ENCODE results near the gene PYGM.

The PYGM gene

DNA sequence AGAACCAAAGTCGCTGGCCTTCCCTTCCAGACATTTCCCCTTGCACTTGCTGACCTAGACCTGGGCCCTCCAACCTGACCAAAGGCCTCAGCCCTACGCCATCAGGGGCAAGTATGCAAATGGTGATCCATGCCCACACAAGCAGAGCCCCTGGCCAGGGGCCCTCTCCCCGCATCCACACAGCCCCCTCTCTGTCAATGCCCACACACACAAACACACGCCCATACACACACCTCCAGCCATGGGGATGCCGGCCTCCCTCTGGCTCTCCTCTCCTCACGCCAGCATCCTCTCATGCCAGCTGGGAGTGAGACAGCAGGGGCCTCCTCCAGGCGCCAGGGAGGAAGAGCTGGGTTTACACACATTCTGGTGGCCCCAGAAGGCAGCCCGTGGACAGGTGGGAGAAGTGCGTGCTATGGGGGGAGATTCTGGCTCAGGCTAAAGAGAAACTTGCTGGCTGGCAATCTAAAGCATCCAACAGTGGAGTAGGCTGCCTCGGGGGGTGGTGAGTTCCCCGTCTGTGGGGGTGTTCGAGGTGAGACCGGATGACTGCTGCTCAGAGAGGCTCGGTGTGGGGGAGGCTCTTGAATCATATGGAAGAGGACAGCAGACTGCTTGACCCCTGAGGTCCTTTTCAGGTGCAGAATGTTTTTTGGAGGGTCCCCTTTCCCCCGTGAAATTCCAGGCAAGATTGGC is 41.5 kb downstream of the PYGM start:
- H3K27me3 ChIP-seq (ENCODE audit: insufficient read depth, low read length) = peaks cover 25% of the 10 kb centered on the region
- no peak overlapping the region for H3K27ac ChIP-seq (ENCODE audit: low read depth, low read length)
- no peak overlapping the region for H3K14ac ChIP-seq (ENCODE audit: low read length)
- H4K12ac ChIP-seq (ENCODE audit: low read depth, low read length) = no peak overlapping the region
- no peak overlapping the region for H3K4me2 ChIP-seq (ENCODE audit: low read length)
- H2AFZ ChIP-seq (ENCODE audit: insufficient read depth, low read length, poor library complexity) = no peak overlapping the region
- H2AK5ac ChIP-seq (ENCODE audit: low read length) = no peak overlapping the region
- H3K4me3 ChIP-seq (ENCODE audit: low read depth, low read length) = no peak overlapping the region
- no peak overlapping the region for H3K18ac ChIP-seq (ENCODE audit: low read length)
- no peaks in the 10 kb centered on the region for H3K79me2 ChIP-seq (ENCODE audit: control insufficient read depth, insufficient read depth, low read length, poor library complexity)
- H4K8ac ChIP-seq (ENCODE audit: low read depth, low read length) = no peak overlapping the region
- no peak overlapping the region for H3K23ac ChIP-seq (ENCODE audit: low read length)
- peaks cover under 1 to 1% of the 10 kb centered on the region in 2 experiments for H3K4me1 ChIP-seq (ENCODE audit: control insufficient read depth in 1 of 2, insufficient read depth in 2 of 2, low read length in 2 of 2)
- H2BK5ac ChIP-seq (ENCODE audit: low read depth, low read length, poor library complexity) = no peak overlapping the region
- H3K9me3 ChIP-seq (ENCODE audit: insufficient read depth, low read depth, low read length) = peaks cover under 1% of the 10 kb centered on the region
- H2BK120ac ChIP-seq (ENCODE audit: insufficient read depth, low read length, poor library complexity) = no peak overlapping the region
- DNase-seq = no peak
- no CpG with 5 or more reads among the region's 15 CpGs for WGBS (ENCODE audit: extremely low coverage, insufficient coverage, insufficient read length)
- H3K9ac ChIP-seq (ENCODE audit: low read length) = no peak overlapping the region
- no peak overlapping the region for H4K91ac ChIP-seq (ENCODE audit: low read depth, low read length)
- no peak overlapping the region for H2BK12ac ChIP-seq (ENCODE audit: low read length)
- H3K36me3 ChIP-seq (ENCODE audit: control insufficient read depth in 1 of 2, insufficient read depth in 2 of 2, low read length in 2 of 2) = no peaks in the 10 kb centered on the region
- no peak overlapping the region for H3K4ac ChIP-seq (ENCODE audit: low read depth, low read length)
- H3K79me1 ChIP-seq (ENCODE audit: low read length) = no peaks in the 10 kb centered on the region

DNA sequence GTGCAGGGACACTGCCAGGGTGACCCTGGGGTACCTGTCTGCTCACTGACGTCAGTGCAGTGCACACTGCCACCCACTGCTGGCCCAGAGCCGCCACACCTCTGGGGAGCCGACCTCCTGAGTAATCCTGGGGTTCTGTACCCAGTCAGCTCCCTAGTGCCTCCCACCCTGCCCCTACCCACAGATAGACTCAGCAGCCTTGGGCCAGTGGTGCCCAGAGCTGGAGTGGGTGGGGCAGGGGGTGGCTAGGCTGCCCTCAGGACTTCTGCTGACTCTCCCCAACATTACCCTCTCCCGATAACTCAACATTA is 42.6 kb downstream of the PYGM start:
- Histone ChIP-seq H2BK5ac (ENCODE audit: low read depth, low read length, poor library complexity) (no peak overlapping the region), H3K9me3 (ENCODE audit: insufficient read depth, low read depth, low read length) (peaks cover 7% of the 10 kb centered on the region)

GRCh38 chr11:64716473-64717267 is 43.1 kb downstream of the PYGM start:
- H3K4me1 ChIP-seq (ENCODE audit: control insufficient read depth in 1 of 2, insufficient read depth in 2 of 2, low read length in 2 of 2) = peaks cover 3 to 5% of the 10 kb centered on the region in 2 experiments
- no peak overlapping the region for H3K4ac ChIP-seq (ENCODE audit: low read depth, low read length)
- H3K79me2 ChIP-seq (ENCODE audit: control insufficient read depth, insufficient read depth, low read length, poor library complexity) = no peaks in the 10 kb centered on the region
- no peak overlapping the region for H4K8ac ChIP-seq (ENCODE audit: low read depth, low read length)
- H3K79me1 ChIP-seq (ENCODE audit: low read length) = no peaks in the 10 kb centered on the region
- no peak overlapping the region for H2BK5ac ChIP-seq (ENCODE audit: low read depth, low read length, poor library complexity)
- no peak overlapping the region for H3K23ac ChIP-seq (ENCODE audit: low read length)
- peaks cover 32% of the 10 kb centered on the region for H3K27me3 ChIP-seq (ENCODE audit: insufficient read depth, low read length)
- H2AK5ac ChIP-seq (ENCODE audit: low read length) = no peak overlapping the region
- H4K91ac ChIP-seq (ENCODE audit: low read depth, low read length) = no peak overlapping the region
- peaks cover 13% of the 10 kb centered on the region for H3K9me3 ChIP-seq (ENCODE audit: insufficient read depth, low read depth, low read length)
- WGBS (ENCODE audit: extremely low coverage, insufficient coverage, insufficient read length) = no CpG with 5 or more reads among the region's 21 CpGs
- no peak overlapping the region for H3K14ac ChIP-seq (ENCODE audit: low read length)
- no peak overlapping the region for H2AFZ ChIP-seq (ENCODE audit: insufficient read depth, low read length, poor library complexity)
- no peak overlapping the region for H3K4me3 ChIP-seq (ENCODE audit: low read depth, low read length)
- H3K18ac ChIP-seq (ENCODE audit: low read length) = no peak overlapping the region
- no peak overlapping the region for H3K27ac ChIP-seq (ENCODE audit: low read depth, low read length)
- H3K9ac ChIP-seq (ENCODE audit: low read length) = no peak overlapping the region
- DNase-seq = no peak
- H2BK120ac ChIP-seq (ENCODE audit: insufficient read depth, low read length, poor library complexity) = no peak overlapping the region
- no peak overlapping the region for H2BK12ac ChIP-seq (ENCODE audit: low read length)
- H3K4me2 ChIP-seq (ENCODE audit: low read length) = no peak overlapping the region
- H4K12ac ChIP-seq (ENCODE audit: low read depth, low read length) = no peak overlapping the region
- H3K36me3 ChIP-seq (ENCODE audit: control insufficient read depth in 1 of 2, insufficient read depth in 2 of 2, low read length in 2 of 2) = no peaks in the 10 kb centered on the region

More for the DNA sequence above, 42.6 kb downstream of the PYGM start:
- Histone ChIP-seq H2BK12ac (ENCODE audit: low read length) (no peak overlapping the region), H3K79me1 (ENCODE audit: low read length) (no peaks in the 10 kb centered on the region), H3K36me3 (ENCODE audit: control insufficient read depth in 1 of 2, insufficient read depth in 2 of 2, low read length in 2 of 2) (no peaks in the 10 kb centered on the region), H3K27me3 (ENCODE audit: insufficient read depth, low read length) (peaks cover 31% of the 10 kb centered on the region), H4K91ac (ENCODE audit: low read depth, low read length) (no peak overlapping the region), H3K18ac (ENCODE audit: low read length) (no peak overlapping the region), H3K4me3 (ENCODE audit: low read depth, low read length) (no peak overlapping the region), H2AK5ac (ENCODE audit: low read length) (no peak overlapping the region), H4K12ac (ENCODE audit: low read depth, low read length) (no peak overlapping the region), H3K4me2 (ENCODE audit: low read length) (no peak overlapping the region), H4K8ac (ENCODE audit: low read depth, low read length) (no peak overlapping the region), H3K4me1 (ENCODE audit: control insufficient read depth in 1 of 2, insufficient read depth in 2 of 2, low read length in 2 of 2) (peaks cover 3 to 5% of the 10 kb centered on the region in 2 experiments), H3K27ac (ENCODE audit: low read depth, low read length) (no peak overlapping the region), H3K23ac (ENCODE audit: low read length) (no peak overlapping the region), H2BK120ac (ENCODE audit: insufficient read depth, low read length, poor library complexity) (no peak overlapping the region), H3K14ac (ENCODE audit: low read length) (no peak overlapping the region), H3K79me2 (ENCODE audit: control insufficient read depth, insufficient read depth, low read length, poor library complexity) (no peaks in the 10 kb centered on the region), H3K9ac (ENCODE audit: low read length) (no peak overlapping the region), H3K4ac (ENCODE audit: low read depth, low read length) (no peak overlapping the region), H2AFZ (ENCODE audit: insufficient read depth, low read length, poor library complexity) (no peak overlapping the region)
- no peak for DNase-seq
- no CpG with 5 or more reads among the region's 4 CpGs for WGBS (ENCODE audit: extremely low coverage, insufficient coverage, insufficient read length)

- Histone ChIP-seq H3K4me3 (ENCODE audit: low read depth, low read length) (no peak overlapping the region), H3K27me3 (ENCODE audit: insufficient read depth, low read length) (peaks cover 38% of the 10 kb centered on the region), H2BK120ac (ENCODE audit: insufficient read depth, low read length, poor library complexity) (no peak overlapping the region), H2BK12ac (ENCODE audit: low read length) (no peak overlapping the region), H3K4ac (ENCODE audit: low read depth, low read length) (no peak overlapping the region), H3K79me2 (ENCODE audit: control insufficient read depth, insufficient read depth, low read length, poor library complexity) (no peaks in the 10 kb centered on the region), H3K4me2 (ENCODE audit: low read length) (no peak overlapping the region), H3K36me3 (ENCODE audit: control insufficient read depth in 1 of 2, insufficient read depth in 2 of 2, low read length in 2 of 2) (no peaks in the 10 kb centered on the region), H2BK5ac (ENCODE audit: low read depth, low read length, poor library complexity) (no peak overlapping the region), H2AFZ (ENCODE audit: insufficient read depth, low read length, poor library complexity) (no peak overlapping the region), H2AK5ac (ENCODE audit: low read length) (no peak overlapping the region), H3K14ac (ENCODE audit: low read length) (no peak overlapping the region), H3K18ac (ENCODE audit: low read length) (no peak overlapping the region), H3K9ac (ENCODE audit: low read length) (no peak overlapping the region), H3K27ac (ENCODE audit: low read depth, low read length) (no peak overlapping the region), H3K79me1 (ENCODE audit: low read length) (no peaks in the 10 kb centered on the region), H4K8ac (ENCODE audit: low read depth, low read length) (no peak overlapping the region), H3K23ac (ENCODE audit: low read length) (no peak overlapping the region), H3K9me3 (ENCODE audit: insufficient read depth, low read depth, low read length) (peaks cover 15% of the 10 kb centered on the region), H4K91ac (ENCODE audit: low read depth, low read length) (no peak overlapping the region), H4K12ac (ENCODE audit: low read depth, low read length) (no peak overlapping the region), H3K4me1 (ENCODE audit: control insufficient read depth in 1 of 2, insufficient read depth in 2 of 2, low read length in 2 of 2) (peaks cover 3 to 5% of the 10 kb centered on the region in 2 experiments)
- no CpG with 5 or more reads among the region's 13 CpGs for WGBS (ENCODE audit: extremely low coverage, insufficient coverage, insufficient read length)
- DNase-seq = no peak
These were observed 43.9 kb downstream of the PYGM start for GRCh38 chr11:64715756-64716472.

Data from trophoblast cell (in vitro differentiated cells and primary cell).